Endometrial microvascular endothelial cells (primary cell): ENCODE measurements around the gene TRPM8. TPM values are rescaled to one million over a fixed set of nuclear protein-coding genes. Genes with fewer than 3 reads are reported as not detected.
"Not testable (repeated sequence)": the region's sequence is repeated elsewhere in the genome, so short reads cannot be mapped to it uniquely, and the experiment has no call there.

Experiments
- in situ Hi-C: cut with HindIII; loops from 2 replicates; pipeline ENCODE4 v1.10.0; 2017; ENCODE audit warnings: low sequenced_read_pairs, low pct_unique_long_range_greater_than_20kb; ENCODE audit errors: inconsistent ontology term
- total RNA-seq: library from RNA; depleted of rRNA; stranded (reverse); fragments of >200 nt; gene quantifications from one replicate; pipeline ENCODE4 v1.2.3, GENCODE V29; 2015; ENCODE audit errors: inconsistent ontology term

Gene TRPM8
- total RNA-seq, 1 donor from 2014 or later: not detected

DNA sequence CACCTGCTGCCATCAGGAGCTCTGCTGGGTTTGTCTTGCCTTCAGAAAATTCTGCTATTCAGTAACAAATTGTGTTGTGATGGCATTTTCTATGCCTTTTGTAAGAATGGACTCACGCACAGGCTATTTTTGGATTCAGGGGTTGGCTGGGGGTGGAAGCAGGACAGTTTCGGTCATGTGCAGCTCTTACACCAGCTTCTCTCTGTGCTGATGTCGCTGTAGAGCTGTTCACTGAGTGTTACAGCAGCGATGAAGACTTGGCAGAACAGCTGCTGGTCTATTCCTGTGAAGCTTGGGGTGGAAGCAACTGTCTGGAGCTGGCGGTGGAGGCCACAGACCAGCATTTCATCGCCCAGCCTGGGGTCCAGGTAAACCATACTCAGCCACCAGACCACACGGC is 49.2 kb downstream of the TRPM8 start:
- in situ Hi-C loops: no loop called here

DNA sequence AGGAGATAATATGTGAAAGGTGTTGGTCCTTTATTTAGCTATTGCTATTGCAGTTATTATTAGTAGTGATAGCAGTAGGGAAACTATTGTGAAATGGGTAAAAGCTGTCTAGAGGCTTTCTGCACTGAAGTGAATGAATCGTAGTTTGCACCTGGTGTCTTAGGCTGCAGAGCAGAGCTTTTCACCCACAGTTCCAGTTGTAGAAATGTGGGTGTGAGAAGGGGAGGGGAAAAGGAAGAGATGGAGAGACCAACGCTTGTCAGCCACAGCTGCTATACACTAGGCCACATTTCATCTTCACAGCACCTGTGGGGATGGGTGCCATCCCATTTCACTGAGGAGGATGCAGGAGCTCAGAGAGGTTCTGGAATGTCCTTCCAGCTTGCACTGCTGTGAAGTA is 50.0 kb downstream of the TRPM8 start:
- in situ Hi-C loops: no loop called here

DNA sequence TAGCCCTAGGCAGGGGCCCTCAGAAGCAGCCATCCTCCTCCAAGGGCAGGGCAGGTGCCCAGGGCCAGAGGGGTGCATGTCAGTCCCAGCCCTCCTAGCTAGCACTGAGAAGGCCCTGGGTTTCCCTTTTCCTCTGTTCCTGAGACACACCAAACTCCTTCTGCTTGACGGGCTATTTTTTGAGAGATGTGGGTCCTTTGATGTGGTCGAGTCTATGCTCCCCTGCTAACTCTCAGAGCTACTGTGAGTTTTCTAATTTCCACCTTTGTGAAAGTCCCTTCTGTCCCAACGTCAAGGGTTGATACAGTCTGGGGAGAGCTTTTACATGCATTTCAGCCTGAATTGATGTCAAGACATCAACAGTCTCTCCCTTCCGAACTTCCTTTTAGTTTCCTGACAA is 51.4 kb downstream of the TRPM8 start:
- in situ Hi-C loops: no loop called here

DNA sequence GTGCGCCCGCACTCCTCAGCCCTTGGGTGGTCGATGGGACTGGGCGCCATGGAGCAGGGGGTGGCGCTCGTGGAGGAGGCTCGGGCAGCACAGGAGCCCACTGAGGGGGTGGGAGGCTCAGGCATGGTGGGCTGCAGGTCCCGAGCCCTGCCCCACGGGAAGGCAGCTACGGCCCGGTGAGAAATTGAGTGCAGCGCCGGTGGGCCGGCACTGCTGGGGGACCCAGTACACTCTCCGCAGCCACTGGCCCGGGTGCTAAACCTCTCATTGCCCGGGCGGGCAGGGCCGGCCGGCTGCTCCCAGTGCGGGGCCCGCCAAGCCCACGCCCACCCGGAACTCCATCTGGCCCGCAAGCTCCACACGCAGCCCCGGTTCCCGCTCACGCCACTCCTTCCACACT is 55.3 kb downstream of the TRPM8 start:
- in situ Hi-C loops: not testable (repeated sequence)

DNA sequence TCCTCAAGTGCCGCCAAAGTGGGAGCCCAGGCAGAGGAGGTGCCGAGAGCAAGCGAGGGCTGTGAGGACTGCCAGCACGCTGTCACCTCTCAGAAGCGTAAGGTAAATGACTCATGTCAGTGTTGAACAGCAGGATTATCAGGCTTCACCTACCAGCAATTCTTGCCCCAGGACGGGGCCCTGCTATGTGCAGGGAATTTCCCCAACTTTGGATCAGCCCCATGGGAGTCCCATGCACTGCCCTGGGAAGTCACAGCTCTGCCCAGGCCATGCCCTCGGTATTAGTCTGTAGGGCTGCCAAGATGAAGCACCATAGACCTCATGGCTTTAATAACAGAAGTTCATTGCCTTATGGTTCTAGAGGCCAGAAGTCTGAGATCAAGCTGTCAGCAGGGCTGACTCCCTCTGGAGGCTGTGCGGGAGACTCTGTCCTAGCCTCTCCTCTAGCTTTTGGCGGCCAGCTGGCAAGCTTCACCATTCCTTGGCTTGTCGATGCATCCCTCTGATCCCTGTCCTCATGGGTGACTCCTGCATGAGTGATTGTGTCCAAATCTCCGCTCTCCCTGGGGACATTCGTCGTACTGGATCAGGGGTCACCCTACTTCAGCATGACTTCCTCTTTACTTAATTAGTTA is 55.9 kb downstream of the TRPM8 start:
- in situ Hi-C loops: no loop called here

DNA sequence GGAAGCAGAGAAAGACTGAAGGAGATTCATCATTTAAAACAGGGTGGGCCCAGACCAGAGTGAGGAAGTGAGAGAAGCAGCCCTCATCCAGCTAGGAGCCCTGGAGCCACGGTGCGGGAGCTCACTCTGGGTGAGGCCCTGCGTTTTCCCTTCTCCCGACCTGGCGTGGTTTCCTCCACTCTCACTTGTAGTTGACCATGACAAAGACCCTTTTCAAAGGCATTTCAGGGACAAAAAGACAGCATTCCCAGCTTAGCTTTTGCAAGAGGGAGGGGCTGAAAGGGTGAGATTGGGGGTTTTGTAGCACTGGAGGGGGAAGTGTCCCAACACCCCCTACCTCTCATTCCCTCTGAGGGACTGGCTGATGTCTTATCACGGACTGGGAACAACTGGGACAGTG is 56.6 kb downstream of the TRPM8 start:
- in situ Hi-C loops: no loop called here

DNA sequence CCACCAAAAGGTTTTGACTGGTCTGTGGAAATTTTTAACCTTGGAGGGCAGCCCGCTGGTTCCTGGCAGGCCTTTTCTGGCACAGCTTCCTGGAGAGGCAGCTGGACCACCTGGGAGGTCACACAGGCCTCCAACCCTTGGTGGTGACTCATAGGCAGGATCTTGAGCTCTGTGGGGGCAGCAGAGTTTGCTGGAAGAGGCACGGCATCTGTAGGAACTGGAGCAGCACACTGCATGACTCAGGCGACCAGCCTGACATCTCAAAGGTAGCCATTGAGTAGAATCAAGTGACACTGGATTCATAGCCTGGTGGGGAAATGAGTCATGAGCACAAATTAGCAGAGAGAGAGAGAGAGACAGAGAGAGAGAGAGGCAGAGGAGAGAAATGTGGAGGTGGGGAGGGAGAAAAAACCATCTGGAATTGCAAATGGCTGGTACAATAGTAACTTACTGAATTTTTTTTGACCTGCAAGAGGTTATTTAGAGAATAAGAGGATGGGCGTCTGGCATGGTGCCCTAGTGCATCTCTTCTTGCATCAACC is 57.4 kb downstream of the TRPM8 start:
- in situ Hi-C loops: no loop called here

DNA sequence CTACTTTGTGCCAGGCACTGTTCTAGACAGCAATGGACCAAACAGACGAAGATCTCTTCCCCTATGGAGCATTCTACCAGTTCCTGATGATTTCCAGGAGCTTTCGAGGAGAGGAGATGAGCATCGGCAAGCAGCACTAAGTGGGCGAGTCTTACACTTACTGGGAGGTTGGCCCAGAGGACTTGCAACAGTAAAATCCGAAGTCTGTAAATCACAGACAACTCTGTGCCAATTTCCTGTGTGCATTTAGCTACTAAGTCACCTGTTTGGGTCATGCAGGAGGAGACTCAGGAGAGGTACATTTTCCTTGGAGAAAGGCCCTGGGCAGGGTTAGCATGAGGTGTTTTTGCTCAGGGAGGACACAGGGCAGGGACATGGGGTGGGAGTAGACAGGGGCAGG is 58.9 kb downstream of the TRPM8 start:
- in situ Hi-C loops: no loop called here

DNA sequence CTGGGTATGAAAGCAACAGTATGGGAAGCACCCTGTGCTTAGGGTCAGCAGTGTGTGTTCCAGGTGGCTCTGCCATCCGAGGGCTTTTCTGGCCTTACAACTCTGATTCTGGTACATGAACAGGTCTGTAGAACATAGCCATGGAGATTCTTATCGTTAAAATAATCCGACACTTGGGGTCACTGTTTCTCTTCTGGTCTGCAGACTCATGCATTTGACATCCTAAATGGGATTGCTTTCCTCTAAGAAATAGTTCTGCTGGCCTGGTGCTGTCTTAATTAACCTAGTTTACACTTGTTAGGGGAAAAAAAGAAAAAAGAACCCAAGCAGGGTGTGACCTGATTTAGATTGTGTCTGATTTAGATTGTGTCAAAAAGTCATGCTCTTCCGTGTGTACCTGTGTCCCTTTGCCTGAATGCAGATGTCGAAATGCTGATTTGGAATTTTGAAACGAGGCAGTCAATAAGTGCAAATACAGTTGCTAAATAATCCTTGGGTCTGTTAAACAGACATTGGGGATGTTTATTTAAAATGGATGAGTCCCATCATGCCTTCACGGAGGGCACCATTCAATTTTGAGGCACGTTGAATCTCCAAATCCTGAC is 59.6 kb downstream of the TRPM8 start:
- in situ Hi-C loops: no loop called here

DNA sequence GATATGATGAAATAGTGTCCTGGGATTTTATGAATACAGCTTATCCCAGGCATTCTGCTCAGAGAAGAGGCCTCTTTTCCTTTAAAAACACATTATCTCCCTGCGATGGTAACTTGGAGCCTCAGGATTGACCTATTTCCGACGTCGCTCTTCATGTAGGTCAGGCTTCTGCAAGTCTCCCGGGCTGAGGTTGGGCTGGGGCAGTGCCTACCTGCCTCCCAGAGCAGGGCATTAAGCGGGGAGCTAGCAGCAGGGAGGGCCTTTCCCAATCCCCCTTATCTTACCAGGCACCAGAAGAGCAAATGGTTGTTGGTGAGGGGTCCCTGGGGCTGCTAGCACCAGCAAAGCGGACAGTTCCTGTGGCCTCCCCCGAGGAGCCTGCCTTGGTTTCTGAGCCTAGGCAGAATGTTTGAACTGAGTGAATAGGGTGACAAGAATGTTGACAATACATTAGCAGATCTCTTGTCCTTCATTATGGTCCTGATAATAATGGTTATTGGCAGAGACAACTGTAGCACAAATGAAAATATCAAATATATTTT is 60.2 kb downstream of the TRPM8 start:
- in situ Hi-C loops: no loop called here

DNA sequence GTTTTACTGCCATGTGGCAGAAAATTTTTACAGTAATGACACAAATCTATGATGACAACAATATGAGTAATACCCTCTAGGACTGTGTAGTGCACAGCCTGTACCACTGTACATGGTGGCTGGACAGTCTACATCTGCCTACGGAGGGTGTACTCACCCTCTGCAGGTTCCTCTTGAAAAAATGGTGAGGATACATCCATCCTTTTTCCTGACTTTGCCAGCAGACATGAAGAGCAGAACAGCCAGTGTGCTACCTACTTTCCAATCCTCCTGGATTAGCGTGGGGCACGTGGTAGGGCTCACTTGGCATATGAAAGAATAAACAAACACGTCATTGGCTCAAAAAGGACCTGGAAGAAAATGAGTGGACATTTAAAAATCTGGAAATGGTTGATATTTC is 62.6 kb downstream of the TRPM8 start:
- in situ Hi-C loops: no loop called here

DNA sequence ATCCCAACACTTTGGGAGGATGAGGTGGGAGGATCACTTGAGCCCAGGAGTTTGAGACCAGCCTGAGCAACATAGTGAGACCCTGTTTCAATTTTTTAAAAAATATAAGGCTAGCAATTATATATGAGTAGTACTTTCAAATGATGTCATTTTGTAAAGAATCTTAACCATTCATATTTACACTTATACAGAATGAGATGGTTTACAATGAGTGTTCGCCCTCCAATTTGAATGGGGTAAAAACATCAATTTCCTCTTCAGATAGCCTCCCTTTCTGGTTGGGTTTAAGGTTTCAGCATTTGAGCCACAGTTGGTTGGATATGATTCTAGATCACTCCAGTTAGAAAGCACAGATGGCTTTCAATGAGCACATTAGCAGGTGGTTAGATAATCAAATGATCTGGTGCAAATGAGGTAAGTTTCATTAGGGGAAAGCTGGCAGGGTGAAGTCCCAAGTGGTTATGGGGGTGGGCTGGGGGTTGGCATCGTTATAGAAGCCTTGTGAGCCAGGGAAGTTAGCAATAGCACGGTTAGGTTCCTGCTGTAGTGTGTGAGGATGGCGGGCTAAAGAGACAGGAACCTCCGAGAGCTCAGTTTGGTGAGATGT is 63.9 kb downstream of the TRPM8 start:
- in situ Hi-C loops: no loop called here

DNA sequence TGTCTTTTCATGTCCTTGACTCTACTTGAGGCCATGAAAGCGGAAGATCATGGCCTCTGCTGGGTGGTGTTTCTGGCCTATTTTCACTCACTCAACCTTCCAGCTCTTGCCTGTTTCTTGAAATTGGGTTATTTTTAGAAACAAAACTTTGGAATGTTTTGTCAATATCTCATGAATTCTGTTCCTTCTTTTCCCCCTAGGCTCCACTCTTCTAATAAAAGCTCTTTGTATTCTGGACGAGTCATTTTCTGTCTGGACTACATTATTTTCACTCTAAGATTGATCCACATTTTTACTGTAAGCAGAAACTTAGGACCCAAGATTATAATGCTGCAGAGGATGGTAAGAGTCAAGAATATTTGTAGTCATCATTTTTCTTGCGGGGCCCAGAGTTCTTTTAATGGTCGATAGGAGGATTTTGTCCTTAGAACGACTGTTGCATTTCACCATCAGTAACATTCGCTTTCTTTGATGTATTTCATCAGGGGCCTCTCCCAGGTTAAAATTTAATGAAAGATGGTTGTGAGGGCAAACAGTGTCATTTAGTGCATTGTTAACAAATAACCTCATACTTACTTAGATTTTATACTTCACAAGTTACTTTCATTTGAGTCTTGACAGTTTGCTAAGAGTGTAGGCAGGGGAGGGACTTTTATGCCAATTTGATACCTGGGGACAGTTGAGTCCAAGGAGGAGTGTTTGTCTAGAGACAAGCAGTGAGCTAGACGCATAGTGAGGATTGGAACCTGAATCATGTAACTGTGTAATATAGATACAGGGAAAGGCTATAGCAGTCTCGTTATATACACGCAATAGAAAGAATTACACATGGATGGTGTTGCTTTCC is 64.6 kb downstream of the TRPM8 start:
- in situ Hi-C loops: no loop called here

DNA sequence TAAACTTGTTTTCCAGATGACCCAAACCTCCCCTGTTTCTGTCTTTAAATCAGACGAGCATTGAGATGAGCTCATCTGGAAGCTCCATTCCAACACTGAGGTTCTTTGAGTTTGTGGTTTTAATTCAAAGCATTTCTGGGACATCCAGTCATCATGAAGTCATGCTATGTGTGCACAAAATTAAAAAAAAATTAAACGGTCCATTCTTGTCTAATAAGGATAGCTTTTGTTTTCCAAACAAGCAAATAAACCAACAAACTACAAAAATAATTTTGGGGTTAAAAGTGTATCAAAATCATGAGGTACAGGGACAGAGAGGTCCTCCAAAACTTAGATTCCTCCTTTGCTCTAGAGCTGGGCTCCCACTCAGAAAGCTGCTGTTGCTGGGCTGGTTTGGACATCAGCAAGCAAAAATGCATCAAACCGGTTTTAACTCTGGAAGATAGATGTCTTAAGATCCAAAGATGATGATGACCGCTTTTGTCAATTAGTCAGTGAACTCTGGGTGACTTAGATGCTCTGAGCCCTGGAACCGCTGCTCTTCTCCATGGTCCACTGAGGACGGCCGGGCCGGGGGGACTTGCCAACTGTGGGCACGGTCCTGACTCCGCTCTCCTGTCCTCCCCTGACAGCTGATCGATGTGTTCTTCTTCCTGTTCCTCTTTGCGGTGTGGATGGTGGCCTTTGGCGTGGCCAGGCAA is 65.4 kb downstream of the TRPM8 start:
- in situ Hi-C loops: no loop called here

DNA sequence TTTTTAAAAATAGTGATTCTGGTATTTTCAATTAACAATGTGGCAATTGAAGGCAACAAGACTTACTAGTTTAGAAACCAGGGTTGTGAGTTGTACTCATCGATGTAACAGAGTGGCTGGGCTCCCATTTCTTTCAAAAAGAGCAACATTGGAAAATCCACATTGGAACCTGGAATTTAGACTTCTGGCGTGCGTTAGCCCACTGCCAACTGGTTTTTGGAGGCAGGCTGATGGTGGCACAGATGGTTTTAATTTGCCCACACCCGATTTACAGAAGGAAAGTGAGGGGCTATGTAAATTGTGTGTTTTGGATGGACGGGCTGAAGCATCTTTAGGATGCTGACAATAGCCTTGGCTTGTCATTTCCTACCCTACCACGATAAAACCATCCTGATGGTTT is 66.3 kb downstream of the TRPM8 start:
- in situ Hi-C loops: no loop called here

DNA sequence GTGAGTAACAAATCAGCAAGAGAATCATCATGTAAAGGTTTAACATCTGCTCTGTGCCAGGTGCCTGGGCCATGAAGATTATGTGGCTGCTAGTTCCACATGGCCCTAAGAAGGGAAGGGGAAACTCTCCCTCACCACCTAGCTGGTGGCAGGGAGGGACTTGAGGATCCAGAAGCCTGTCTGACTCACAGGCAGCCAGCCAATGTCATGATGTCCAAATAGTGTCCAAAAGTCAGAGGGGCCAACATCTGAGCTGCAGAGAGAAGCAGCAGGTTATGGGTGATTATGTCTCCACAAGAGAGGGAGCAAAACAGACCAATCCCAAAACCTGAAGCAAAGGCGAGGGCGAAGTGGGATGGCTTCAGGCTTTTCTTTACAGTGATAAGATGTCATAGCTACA is 71.4 kb downstream of the TRPM8 start:
- in situ Hi-C loops: no loop called here

DNA sequence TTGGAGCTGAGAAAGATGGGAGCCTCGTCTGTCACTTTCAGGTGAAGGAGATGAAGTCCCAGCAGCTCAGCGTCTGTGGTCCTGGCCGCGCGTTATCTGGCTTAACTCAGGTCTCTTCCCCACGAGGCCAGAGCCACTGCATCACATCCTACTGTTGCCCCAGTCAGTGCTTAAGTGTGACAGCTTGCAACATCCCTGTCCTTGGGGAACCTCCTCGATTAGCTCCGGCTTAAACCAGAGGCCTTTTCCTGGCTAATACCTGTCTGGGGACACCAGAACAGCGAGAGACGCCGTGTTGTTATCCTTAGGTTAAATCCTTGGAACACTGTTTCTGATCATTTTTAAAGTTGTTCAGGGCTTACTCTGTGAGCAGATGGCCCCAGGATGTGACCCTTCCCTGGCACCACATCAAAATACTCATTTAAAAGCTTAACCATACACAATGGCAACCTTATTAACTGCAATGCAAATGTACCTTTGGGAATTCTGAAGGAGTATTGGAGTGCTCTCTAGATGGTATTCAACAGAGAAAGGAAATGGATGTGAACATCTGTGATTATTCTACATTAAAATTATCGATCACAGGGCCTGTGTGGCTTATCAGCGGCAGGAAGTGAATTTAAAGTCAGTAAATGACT is 72.2 kb downstream of the TRPM8 start:
- in situ Hi-C loops: no loop called here

DNA sequence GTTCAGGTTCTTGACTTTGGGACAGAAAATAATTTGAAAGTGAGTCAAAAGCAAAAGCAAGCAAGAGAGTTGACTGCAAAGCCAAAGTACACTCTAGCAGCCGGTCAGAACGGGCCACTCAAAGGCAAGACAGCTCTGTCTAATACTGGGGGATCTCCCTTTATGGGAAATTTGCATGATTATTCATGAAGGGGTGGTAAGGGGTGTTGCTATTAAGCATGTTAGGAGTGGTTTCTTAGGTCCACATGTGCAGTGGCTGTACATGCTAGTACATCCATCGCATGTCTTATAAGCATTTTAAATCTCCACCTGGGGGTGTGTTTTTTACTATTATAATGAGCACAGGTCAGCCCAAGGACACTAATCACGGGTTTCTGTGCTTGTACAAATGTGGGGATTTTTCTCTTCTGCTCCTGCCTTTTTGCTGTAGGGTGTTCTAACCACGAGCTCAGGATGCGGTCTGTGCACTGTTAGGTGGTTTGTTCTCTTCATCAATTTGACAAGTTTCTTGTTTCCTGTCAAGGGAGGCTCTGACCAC is 73.2 kb downstream of the TRPM8 start:
- in situ Hi-C loops: no loop called here
